Central memory CD8-positive, alpha-beta T cell (primary cell): ENCODE data around the gene TSC22D1.

Source experiments
- ATAC-seq: fragments of 150-1000 bp; cut with Tn5 transposase; replicated peaks from 2 replicates; pipeline ENCODE4 v1.10.0; 2022; ENCODE audit warnings: mild to moderate bottlenecking, moderate FRiP score, moderate number of reproducible peaks; ENCODE audit not compliant: poor library complexity, severe bottlenecking; ENCODE audit errors: extremely low read depth
- DNase-seq, 2 donors: peaks; one replicate each; pipeline ENCODE4 v3.0.0; 2021; ENCODE audit warnings: low spot score in 2 of 2
- H3K27ac Mint-ChIP-seq: one replicate; pipeline ENCODE4 v1.8.0; 2022; ENCODE audit warnings: low read depth, mild to moderate bottlenecking, moderate library complexity, mixed read lengths
- H3K27me3 Mint-ChIP-seq: one replicate; pipeline ENCODE4 v1.8.0; 2022; ENCODE audit warnings: mixed read lengths
- H3K36me3 Mint-ChIP-seq: one replicate; pipeline ENCODE4 v1.8.0; 2022; ENCODE audit warnings: mild to moderate bottlenecking, moderate library complexity, mixed read lengths; ENCODE audit not compliant: insufficient read depth
- H3K4me1 Mint-ChIP-seq: one replicate; pipeline ENCODE4 v1.8.0; 2022; ENCODE audit warnings: mixed read lengths
- H3K4me3 Mint-ChIP-seq: one replicate; pipeline ENCODE4 v1.8.0; 2022; ENCODE audit warnings: mild to moderate bottlenecking, moderate library complexity, mixed read lengths
- H3K9me3 Mint-ChIP-seq: one replicate; pipeline ENCODE4 v1.8.0; 2022; ENCODE audit warnings: mixed read lengths

Gene TSC22D1

DNA sequence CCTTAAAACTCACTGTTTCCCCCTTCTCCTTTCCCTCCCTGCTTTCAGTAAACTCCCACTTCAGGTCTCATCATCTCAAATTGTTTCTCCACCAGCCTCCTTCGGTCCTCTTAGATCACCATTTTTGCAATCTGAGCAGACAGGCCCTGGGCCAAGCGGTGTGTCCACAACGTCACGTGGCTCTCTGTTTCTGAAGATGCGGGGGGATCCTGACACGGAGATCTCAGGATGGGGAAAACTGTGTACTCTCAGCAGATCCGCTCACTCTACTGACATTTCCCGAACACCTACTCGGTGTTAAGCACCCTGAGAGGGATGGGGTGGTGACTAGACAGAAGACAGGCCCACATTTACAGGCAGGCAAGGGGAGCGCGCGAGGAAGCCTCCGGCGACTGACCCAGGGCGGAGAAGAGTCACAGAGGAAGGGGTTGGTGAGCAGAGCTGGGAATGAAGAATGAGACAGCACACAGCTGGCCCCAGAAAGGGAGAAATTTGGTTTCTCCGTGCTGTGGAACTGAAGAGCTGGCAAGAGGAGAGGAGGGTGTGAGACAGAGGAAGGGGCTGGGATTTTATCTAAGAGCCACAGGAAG lies 163.7 kb downstream of the TSC22D1 start:
- ATAC-seq (no peak), DNase-seq (no peak)
- Mint-ChIP-seq H3K27ac (peak overlapping the region; percentile 68), H3K4me3 (no peak overlapping the region), H3K27me3 (peaks cover 29% of the 10 kb centered on the region), H3K36me3 (peaks cover 1% of the 10 kb centered on the region), H3K4me1 (no peaks in the 10 kb centered on the region), H3K9me3 (no peaks in the 10 kb centered on the region)

DNA sequence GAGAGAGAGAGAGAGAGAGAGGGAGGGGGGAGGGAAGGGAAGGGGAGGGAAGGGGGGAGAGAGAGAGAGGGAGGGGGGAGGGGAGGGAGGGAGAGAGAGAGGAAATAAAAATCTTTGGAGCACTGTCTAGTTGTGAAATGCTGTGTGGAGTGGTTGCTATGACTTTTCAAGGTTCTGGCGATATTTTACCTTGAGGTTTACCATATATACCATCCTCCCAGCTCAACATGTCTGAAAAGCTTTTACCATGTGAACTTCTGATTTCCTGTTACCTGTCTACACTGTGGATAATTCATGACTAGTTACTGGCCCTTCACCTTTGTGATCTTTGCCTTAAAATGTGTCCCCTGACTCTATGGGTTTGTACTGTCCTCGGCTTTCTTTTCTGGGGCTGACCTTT lies 164.3 kb downstream of the TSC22D1 start:
- H3K36me3 Mint-ChIP-seq: peaks cover 1% of the 10 kb centered on the region
- DNase-seq (no peak), ATAC-seq (no peak)
- no peaks in the 10 kb centered on the region for H3K9me3 Mint-ChIP-seq
- H3K27me3 Mint-ChIP-seq: peaks cover 26% of the 10 kb centered on the region
- peak overlapping the region; percentile 68 for H3K27ac Mint-ChIP-seq
- no peak overlapping the region for H3K4me3 Mint-ChIP-seq
- H3K4me1 Mint-ChIP-seq: no peaks in the 10 kb centered on the region

DNA sequence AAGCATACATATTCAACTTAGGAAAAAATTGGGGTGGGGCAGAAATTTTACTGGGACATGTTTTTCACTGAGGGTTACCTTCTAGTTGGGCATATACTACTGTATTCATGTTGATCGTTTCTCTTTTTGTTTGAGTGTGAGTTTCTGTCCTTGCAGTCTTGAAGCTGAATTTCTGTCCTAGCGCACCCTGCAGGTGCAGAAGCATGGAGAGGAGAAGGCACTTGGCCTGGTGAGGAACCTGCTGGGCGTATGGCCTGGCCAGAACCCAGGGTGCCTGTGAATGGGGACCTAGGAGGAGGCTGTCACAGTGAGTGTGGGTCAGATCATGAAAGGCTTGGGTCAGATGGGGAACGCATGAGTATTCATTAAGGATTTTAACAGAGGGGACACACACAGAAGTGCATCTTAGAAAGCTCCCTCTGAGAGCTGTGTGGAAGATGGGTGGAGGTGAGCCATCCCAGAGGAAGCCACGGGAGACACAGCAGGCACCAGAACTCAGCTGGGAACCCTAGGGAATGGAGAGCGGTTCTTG lies 165.7 kb downstream of the TSC22D1 start:
- Mint-ChIP-seq H3K36me3 (peaks cover 1% of the 10 kb centered on the region), H3K27ac (no peak overlapping the region), H3K9me3 (no peaks in the 10 kb centered on the region), H3K4me1 (no peaks in the 10 kb centered on the region), H3K4me3 (no peak overlapping the region), H3K27me3 (peaks cover 29% of the 10 kb centered on the region)
- DNase-seq: no peak
- ATAC-seq: no peak

DNA sequence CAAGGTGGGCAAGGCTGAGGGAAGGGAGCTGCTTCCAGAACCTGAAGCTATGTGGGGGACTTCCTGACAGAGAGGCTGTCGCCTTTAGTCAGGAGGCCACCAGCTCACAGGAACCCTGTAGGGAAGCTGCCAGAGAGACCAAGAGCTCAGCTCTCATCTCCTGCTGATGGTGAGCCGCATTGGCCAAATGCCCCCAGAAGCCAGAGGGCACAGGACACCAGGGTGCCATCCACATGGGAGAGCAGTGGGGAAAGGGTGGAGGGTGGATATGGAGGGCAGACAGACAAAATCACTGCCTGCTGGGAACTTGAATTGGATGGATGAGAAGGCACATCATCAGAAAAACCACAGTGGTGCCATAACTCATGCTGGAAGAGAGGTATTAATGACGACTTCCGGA lies 166.5 kb downstream of the TSC22D1 start:
- H3K27ac Mint-ChIP-seq: no peak overlapping the region
- peaks cover 1% of the 10 kb centered on the region for H3K36me3 Mint-ChIP-seq
- H3K9me3 Mint-ChIP-seq: no peaks in the 10 kb centered on the region
- H3K27me3 Mint-ChIP-seq: peaks cover 35% of the 10 kb centered on the region
- no peaks in the 10 kb centered on the region for H3K4me1 Mint-ChIP-seq
- no peak for ATAC-seq
- no peak overlapping the region for H3K4me3 Mint-ChIP-seq
- DNase-seq: no peak

DNA sequence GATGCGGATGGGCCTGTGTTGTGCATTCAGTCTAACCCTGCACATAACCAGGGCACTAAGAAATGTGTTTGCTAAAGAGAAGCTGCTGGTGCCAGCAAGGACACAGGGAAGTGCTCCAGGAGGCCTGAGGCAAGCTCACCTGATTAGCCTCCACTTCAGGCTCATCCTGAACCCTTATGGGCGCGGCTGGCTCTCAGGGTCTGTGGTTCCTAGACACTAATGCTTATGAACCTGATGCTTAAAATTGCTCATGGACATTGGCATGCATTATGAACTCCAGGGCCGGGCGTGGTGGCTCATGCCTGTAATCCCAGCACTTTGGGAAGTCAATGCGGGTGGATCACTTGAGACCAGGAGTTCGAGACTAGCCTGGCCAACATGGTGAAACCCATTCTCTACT lies 168.2 kb downstream of the TSC22D1 start:
- no peaks in the 10 kb centered on the region for H3K9me3 Mint-ChIP-seq
- DNase-seq: no peak
- H3K4me1 Mint-ChIP-seq: no peaks in the 10 kb centered on the region
- ATAC-seq: no peak
- peaks cover 1% of the 10 kb centered on the region for H3K36me3 Mint-ChIP-seq
- peaks cover 35% of the 10 kb centered on the region for H3K27me3 Mint-ChIP-seq
- H3K27ac Mint-ChIP-seq: no peak overlapping the region
- H3K4me3 Mint-ChIP-seq: no peak overlapping the region

DNA sequence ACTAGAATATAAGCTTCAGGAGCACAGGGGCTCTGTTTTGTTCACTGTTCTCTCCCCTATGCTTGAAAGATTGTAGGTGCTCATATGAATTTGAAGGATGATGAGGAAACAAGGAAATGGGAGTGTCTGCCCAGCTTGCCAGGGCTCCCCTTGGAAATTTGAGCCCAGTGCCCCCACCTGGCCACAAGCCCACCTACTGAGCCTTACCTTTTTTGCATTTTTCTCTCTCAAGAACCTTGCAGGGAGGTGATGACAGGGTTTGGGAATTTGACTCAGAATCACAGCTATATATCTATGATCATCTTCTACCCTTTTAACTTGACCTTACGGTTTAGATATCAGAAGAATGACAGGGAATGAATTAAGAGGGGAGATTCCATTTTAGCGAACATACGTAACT lies 168.8 kb downstream of the TSC22D1 start:
- H3K27me3 Mint-ChIP-seq: peaks cover 35% of the 10 kb centered on the region

DNA sequence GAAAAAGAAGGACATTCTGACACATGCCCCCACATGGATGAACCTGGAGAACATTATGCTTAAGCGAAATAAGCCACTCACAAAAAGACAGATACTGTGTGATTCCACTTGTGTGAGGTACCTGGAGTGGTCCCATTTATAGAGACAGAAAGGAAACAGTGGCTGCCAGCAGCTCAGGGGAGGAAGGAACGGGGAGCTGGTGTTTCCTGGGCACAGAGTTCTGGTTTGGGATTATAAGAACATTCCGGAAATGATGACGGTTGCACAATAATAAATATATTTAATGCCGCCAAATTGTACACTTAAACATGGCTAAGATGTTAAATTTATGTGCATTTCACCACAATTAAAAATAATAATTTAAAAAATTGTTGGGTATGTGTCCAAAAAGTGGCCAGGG lies 169.5 kb downstream of the TSC22D1 start:
- Mint-ChIP-seq H3K4me1 (no peaks in the 10 kb centered on the region), H3K36me3 (peaks cover 1% of the 10 kb centered on the region), H3K27ac (no peak overlapping the region), H3K27me3 (peaks cover 35% of the 10 kb centered on the region), H3K4me3 (no peak overlapping the region), H3K9me3 (no peaks in the 10 kb centered on the region)
- DNase-seq (no peak), ATAC-seq (no peak)

More for the DNA sequence above, 168.8 kb downstream of the TSC22D1 start:
- Mint-ChIP-seq H3K27ac (no peak overlapping the region), H3K9me3 (no peaks in the 10 kb centered on the region), H3K4me1 (no peaks in the 10 kb centered on the region), H3K4me3 (no peak overlapping the region), H3K36me3 (peaks cover 1% of the 10 kb centered on the region)
- no peak for ATAC-seq
- DNase-seq: no peak

DNA sequence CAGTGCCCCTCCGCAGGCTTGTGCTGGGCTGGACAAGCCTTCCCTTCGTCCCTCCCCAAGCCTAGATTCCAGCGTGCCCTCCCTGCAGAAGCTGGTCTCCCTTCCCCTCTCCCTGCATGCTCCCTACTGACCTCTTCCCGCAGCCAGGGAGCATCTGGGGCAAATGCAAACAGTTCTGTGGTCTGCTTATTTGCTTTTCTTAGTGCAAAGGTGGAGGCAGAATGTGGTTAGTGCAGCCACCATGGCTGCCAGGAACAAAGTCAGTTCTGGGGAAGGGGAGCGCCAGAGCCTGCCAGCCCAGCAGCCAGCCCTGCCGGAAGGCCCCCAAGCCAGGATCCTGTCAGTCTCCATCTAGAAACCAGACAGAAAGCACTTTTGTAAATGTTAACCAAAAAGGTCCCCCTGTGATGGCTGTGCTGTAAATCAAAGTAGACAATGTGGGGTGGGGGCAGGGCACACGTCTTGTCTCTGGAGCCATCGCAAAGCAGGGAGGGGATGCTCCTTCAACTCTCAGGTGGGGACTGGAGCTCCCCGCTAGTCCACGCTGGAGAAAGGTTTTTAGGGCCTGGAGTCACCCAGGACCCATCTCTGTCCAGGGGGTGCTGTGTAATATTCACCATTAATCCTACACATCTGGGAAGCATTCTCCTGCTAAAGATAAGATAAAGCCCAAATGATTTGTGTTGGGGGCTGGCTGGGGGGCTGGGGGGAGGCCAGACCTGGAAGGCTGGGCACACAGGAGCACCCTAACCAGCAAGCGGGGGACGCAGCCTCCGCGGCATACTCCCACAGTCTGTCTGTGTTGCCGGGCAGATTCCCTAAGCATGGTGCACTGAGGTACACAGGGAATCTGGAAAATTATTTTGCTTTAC lies 171.6 kb downstream of the TSC22D1 start:
- ATAC-seq (no peak), DNase-seq (no peak)
- Mint-ChIP-seq H3K27me3 (peaks cover 24% of the 10 kb centered on the region), H3K36me3 (peaks cover 1% of the 10 kb centered on the region), H3K9me3 (no peaks in the 10 kb centered on the region), H3K4me1 (no peaks in the 10 kb centered on the region), H3K4me3 (no peak overlapping the region), H3K27ac (no peak overlapping the region)

DNA sequence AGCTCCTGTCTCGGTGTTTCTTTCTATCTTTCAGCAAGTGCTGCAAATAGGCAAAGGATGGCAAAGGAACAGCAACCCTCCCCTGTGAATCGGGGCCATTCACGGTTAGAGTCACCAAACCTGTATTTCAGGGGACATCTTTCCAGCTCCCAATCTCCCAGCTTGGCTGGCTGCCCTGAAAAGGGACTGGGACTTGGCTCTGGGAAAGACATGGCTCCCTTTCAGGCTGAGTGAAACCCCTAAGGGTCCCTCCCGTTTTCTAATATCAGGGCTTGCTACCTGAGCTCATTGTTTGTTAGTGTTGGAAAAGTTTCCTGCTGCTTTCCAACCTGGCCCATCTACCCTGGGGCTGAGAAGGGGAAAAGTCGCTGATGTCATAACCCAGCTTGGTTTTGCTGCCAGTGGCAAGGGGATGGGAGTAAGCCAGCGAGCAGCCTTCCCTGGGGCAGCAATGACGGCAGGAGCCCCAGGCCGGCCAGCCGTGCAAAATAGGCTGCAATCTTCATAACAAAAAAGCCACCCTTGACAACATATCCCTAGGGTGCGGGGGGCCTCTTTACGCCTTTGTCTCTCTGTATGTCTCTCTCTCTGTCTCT lies 172.6 kb downstream of the TSC22D1 start:
- Mint-ChIP-seq H3K36me3 (no peaks in the 10 kb centered on the region), H3K4me3 (no peak overlapping the region), H3K9me3 (no peaks in the 10 kb centered on the region), H3K4me1 (no peaks in the 10 kb centered on the region), H3K27me3 (peaks cover 32% of the 10 kb centered on the region), H3K27ac (no peak overlapping the region)
- no peak for ATAC-seq
- no peak for DNase-seq

DNA sequence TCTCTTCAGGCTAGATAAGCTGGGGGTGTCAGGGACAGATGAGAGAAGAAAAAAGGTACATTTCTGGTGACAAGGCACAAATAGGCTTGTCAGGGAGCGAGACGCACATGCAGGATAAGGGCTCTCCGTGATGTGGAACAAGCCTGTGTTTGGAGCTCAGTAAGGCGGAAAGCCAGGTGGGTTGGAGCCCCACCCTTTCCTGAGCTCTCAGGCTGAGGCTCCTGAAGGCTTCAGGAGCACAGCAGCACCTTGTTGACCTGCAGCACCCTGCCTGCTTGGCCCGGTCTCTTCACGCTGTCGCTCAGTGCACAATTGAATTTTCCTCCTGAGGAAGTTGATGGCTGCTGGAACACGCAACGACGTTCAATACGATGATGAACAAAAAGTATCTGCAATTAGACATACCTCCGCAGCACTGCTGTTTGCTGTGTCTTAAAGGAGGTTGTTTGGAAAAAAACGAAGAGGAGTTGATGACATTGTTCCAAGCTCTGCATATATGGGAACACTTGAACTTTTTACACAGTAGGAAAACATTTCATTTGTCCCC lies 173.2 kb downstream of the TSC22D1 start:
- Mint-ChIP-seq H3K27me3 (peaks cover 37% of the 10 kb centered on the region), H3K36me3 (no peaks in the 10 kb centered on the region), H3K4me3 (no peak overlapping the region), H3K9me3 (no peaks in the 10 kb centered on the region), H3K27ac (no peak overlapping the region), H3K4me1 (no peaks in the 10 kb centered on the region)
- no peak for DNase-seq
- ATAC-seq: no peak

DNA sequence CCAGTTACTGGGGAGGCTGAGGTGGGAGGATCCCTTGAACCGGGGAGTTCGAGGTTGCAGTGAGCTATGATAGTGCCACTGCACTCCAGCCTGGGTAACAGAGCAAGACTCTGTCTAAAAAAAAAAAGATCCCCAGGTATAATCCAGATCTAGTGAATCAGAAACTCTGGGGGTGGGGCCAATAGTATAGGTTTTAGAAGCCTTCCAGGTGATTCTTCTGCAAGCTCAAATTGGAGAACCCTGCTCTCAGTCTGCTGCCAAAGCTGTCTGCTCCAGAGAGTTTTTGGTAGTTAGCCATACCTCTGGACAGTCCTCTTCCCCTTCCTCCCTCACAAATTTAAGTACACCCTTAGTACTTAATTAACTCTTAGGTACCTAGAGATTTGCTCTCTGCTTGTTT lies 174.6 kb downstream of the TSC22D1 start:
- ATAC-seq (no peak), DNase-seq (no peak)
- Mint-ChIP-seq H3K27me3 (peaks cover 32% of the 10 kb centered on the region), H3K9me3 (no peaks in the 10 kb centered on the region), H3K36me3 (no peaks in the 10 kb centered on the region), H3K4me3 (no peak overlapping the region), H3K4me1 (no peaks in the 10 kb centered on the region), H3K27ac (no peak overlapping the region)

DNA sequence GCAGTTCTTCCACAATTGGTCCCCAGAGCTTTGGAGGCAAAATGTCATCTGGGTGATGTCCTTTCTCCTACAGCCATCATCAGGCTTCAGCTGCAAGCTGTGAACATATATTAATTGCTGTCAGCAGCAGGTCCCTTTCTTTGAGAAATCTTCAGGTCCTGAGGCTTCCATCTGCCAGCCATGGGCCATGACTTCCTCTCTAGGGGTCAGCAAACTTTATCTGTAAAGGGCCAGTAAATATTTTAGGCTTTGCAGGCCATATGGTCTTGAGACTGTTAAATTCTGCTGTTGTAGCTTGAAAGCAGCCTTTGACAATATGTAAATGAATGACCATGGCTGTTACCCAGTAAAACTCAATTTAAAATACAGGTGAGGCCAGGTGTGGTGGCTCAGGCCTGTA lies 175.4 kb downstream of the TSC22D1 start:
- Mint-ChIP-seq H3K27ac (no peak overlapping the region), H3K4me1 (no peaks in the 10 kb centered on the region), H3K9me3 (no peaks in the 10 kb centered on the region), H3K27me3 (peaks cover 23% of the 10 kb centered on the region), H3K36me3 (no peaks in the 10 kb centered on the region), H3K4me3 (no peak overlapping the region)
- ATAC-seq (no peak), DNase-seq (no peak)
